GM12892 (cell line): Measurements from ENCODE around the gene ETV5.
A peak's percentile ranks its signal among the peaks of the same experiment; 100 is the strongest.

Experiments
- DNase-seq: peaks from one replicate; pipeline ENCODE4 v3.0.0; 2011; ENCODE audit not compliant: insufficient read length
- FAIRE-seq: peaks from 2 replicates; lab custom pipeline; 2011; peaks lifted over from hg19 to GRCh38; lab: Jason Lieb, UNC
- POLR2A ChIP-seq: IDR thresholded peaks from 2 replicates; pipeline ENCODE4 v1.6.1; 2011; ENCODE audit warnings: low read depth, low read length, control low read depth
- POLR2AphosphoS5 ChIP-seq: IDR thresholded peaks from 2 replicates; pipeline ENCODE4 v1.6.1; 2011; ENCODE audit warnings: low read depth, low read length, control low read depth
- TAF1 ChIP-seq: IDR thresholded peaks from 2 replicates; pipeline ENCODE4 v1.6.1; 2011; ENCODE audit warnings: low read depth, mild to moderate bottlenecking, control low read depth, low read length, borderline replicate concordance

The ETV5 gene

DNA sequence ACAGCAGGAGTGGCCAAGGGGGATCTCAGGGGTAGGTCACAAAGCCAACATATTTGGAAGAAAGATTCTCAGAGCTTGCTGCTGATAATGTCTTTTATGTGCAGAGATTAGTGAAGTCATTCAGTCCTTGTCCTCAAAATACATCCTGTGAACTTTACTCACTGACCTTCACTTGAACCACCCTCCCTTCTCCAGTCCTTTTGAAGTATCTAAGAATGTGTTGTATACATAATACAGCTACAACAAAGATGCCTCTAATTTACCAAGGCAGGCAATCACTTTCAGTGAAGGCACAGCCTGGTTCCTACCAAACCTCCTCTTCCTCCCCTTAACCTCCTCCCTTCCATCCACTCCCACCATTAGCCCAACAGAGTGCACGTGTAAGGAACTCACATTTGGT lies 38.3 kb downstream of the ETV5 start:
- no peak for DNase-seq
- no peak for TF ChIP-seq POLR2AphosphoS5
- no peak for TF ChIP-seq POLR2A
- TF ChIP-seq TAF1 = no peak
- FAIRE-seq = no peak

DNA sequence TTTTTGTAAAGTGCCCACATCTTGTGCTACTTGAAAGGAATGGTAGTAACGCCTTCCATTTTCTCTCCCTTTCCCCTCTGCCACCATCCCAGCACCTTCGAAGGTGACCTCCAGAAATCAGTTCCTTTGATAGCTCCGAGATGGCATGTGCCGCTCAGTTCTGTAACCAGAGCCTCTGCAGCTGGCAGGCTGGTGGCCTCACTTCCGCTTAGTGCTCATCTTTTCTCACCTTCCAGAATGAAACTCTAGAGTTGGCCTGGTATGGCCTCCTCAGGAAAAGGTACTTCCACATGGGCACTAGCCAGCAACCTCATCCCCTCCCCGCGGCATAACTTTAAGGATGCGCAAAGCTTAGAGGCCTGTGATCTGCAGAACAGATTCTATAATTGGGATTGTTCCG lies 38.8 kb downstream of the ETV5 start:
- TF ChIP-seq TAF1 (no peak), POLR2A (no peak), POLR2AphosphoS5 (no peak)
- DNase-seq = no peak
- no peak for FAIRE-seq

DNA sequence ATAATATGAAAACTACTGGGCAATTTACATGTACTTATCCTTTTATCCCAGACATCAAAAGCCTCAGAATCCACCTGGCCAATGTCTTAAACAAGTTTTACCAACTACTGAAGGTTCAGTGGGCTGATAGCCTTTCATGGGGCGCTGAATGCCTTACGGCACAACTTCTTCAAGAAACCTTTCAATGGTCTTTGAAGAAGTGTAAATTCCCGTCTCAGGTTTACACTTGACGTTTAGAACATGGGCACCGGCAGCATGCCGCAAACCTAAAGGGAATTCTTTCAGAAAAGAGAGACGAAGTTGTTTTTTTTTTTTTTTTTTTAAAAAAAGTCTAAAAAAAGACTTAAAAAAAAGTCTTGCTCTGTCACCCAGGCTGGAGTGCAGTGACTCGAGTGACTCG lies 39.7 kb downstream of the ETV5 start:
- DNase-seq = no peak
- TF ChIP-seq POLR2A (no peak), POLR2AphosphoS5 (no peak), TAF1 (no peak)
- no peak for FAIRE-seq

DNA sequence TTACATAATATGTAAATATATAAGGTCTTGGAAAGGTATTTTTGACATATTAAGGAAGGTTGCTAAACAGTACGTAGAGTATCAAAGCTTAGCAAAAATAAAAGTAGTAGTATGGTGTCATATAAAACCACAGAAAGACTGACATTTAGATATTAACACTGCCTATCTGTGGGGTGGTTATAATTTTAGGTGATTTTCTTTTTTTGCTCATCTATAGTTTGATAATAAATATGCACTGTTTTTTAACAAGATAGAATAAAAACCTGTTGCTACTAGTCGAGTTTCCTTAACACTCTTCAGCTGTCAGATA lies 40.7 kb downstream of the ETV5 start:
- DNase-seq (no peak), FAIRE-seq (no peak)
- TF ChIP-seq POLR2AphosphoS5 (no peak), POLR2A (no peak)

DNA sequence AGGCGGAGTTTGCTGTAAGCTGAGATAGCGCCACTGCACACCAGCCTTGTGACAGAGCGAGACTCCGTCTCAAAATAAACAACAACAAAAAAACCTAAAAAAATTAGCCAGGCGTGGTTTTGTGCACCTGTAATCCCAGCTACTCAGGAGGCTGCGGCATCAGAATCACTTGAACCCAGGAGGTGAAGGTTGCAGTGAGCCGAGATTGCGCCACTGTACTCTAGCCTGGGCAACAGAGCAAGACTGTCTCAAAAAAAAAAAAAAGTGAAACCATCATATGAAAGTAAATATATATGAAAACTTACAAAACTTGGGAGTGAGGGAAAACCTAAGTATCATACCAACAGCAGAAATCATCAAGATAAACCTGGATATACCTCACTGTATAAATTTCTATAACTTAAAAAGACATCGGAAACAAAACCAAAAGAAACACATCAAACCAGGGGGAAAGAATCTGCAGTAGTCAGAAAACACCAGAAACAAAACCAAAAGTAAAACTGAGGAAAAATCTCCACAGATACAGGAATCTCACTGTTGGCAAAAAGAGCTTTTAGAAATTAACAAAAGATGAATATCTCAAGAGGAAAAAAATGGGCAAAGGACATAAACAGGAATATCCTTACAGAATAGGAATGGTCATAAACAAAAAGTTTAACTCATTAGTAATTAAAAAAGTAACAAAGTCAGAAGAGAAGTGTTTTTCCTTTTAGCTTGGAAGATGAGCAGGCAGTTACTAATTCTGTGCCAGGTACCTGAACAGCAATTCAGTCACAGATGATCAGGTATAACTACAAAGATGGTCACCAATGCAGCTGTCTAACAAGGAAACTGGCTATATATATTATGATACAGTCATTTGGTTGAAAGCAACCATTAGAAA lies 41.3 kb downstream of the ETV5 start:
- DNase-seq = no peak
- no peak for FAIRE-seq
- no peak for TF ChIP-seq TAF1
- TF ChIP-seq POLR2A = no peak

DNA sequence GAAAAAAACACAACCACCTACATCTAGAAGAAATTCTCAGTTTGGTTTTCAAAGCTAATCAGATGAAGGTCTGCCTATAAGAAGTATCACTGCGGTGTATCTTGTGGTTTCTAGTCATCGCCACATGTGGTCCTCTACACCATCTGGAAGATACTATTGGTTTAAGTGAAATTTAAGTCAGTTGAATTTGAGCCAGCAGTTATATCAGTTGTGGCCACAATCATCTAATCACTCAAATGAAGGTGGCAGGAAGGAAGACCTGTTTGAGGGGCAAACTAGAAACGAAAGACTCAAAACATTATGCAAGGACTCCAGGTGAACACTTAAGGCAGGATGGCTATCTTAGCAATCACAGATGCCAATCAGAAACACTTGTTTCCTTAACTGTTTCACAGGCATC lies 48.7 kb downstream of the ETV5 start:
- DNase-seq = no peak
- FAIRE-seq = peak; percentile 86

DNA sequence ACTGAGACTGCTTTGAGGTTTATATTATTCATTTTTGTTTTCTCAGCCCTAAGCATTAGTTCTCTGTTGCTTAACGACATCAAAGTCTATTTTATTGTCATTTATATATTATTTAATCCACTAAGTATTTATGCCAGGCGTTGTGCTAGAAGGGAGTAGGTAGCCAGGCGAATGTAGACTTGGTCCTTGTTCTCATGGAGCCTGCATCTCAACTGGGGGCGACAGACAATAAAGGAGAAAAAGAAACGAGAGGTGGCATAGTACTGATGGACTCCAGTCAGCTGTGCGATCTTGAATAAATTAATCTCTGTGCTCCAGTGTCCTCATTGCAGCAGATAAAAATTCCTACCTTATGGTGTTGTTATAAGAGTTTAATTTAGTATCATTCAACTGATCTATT lies 49.7 kb downstream of the ETV5 start:
- DNase-seq = no peak
- TF ChIP-seq POLR2AphosphoS5 = no peak
- TF ChIP-seq TAF1 = no peak
- TF ChIP-seq POLR2A = no peak
- no peak for FAIRE-seq

More for the DNA sequence above, 48.7 kb downstream of the ETV5 start:
- TF ChIP-seq TAF1 (no peak), POLR2AphosphoS5 (no peak), POLR2A (no peak)

DNA sequence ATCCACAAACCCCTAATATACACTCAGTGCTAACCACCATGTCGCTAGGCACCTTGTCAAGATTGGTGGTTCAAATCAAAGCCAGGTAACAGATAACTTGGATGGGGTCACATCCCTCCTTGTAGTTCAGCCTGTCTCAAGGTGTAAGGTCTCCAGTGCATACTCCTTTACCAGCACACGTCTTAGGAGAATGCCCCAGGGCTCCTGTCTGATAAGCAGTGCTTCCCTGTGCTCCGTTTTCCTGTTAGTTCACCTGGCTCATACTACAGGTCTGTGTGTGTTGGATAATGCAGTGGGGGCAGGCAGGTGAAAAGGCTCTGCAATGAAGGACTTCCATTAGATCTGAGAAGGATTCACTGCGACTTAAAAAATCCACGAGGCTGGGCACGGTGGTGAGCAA lies 50.7 kb downstream of the ETV5 start:
- TF ChIP-seq TAF1 (no peak), POLR2A (no peak), POLR2AphosphoS5 (no peak)
- DNase-seq = no peak
- no peak for FAIRE-seq

DNA sequence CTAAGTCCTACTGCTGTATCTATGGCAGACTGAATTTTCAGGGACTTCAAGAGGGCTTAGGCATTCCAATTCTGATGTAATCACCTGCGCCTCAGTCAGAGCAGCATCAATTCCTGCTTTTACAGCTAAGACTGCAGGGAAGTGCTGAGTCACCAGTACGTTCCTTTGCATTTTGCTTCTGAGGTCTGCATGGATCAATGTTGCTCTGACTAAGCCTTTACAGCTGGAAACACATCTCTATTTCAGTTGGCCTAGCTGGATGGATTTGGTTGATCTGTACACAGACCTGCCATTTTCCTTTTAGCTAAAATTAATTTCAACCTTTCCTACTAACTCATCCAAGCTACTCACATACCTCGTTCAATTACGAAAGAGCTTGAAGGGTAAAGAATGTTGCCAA lies 51.3 kb downstream of the ETV5 start:
- TF ChIP-seq POLR2AphosphoS5 (no peak), POLR2A (no peak), TAF1 (no peak)
- FAIRE-seq (no peak), DNase-seq (no peak)

DNA sequence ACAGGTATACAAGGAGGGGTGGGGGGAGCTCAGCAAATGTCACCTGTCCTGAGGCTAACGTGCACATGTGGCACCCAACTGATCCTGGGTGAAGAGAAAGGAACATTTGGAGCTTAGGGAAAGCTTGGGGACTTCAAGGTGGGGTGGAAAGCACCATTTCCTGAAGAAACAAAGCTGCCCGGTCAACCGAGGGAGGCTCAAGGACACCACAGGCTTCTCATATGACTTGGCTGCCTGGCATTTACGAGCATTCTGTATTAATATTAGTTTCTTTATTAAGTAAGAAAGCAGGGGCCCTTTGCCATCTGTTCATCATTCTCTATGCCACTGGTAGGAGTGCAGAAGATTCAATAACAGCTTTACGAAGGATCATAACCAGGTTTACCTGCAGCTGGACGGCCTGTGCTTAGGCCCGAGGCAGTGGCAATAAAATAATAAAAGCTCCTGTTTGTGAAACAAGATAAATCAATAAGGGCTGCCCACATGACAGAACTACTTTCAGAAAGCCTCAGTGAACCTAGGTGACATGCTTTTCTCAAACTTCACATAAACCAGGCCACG lies 54.0 kb downstream of the ETV5 start:
- DNase-seq (no peak), FAIRE-seq (no peak)
- TF ChIP-seq POLR2A = no peak
- no peak for TF ChIP-seq TAF1
- TF ChIP-seq POLR2AphosphoS5 = no peak

DNA sequence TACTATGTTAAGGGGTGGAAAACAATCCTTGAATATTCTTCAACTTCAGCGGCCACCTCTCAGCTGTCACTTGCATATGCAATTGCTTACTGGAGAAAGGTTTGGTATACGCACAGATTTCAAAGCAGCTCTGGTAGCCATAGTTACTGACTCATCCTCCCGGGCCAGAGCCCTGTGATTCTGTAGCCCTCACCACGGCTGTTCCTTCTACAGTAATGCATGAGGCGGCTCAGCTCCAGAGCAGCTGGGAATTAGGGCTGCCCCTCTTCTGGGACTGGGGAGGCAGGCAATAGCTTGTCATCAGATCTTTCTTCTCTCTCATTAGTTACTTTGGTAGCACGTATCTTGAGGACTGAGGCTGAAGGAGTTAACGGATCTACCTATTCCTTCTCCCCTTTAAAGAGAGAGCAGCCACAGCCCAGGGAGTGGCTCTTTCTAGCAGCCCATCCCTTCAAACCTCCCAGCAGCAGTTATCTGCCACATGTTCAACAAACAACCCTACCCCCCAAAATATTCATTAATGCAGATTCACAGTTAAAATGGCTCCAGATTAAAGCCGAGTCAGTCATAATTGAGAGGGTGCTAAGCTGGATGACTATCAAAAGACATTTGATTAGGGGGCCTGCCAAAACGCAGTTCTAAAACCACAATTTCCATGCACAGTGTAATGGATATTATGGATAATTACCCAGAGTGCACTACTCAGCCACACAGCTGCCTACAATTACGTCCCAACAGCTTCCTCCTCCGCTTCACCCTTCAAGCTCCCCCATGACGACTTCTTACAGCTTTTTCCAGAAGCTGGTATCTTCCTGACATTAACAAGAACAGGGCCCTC lies 54.7 kb downstream of the ETV5 start:
- TF ChIP-seq TAF1 = no peak
- no peak for TF ChIP-seq POLR2A
- no peak for TF ChIP-seq POLR2AphosphoS5
- no peak for FAIRE-seq
- DNase-seq = no peak

DNA sequence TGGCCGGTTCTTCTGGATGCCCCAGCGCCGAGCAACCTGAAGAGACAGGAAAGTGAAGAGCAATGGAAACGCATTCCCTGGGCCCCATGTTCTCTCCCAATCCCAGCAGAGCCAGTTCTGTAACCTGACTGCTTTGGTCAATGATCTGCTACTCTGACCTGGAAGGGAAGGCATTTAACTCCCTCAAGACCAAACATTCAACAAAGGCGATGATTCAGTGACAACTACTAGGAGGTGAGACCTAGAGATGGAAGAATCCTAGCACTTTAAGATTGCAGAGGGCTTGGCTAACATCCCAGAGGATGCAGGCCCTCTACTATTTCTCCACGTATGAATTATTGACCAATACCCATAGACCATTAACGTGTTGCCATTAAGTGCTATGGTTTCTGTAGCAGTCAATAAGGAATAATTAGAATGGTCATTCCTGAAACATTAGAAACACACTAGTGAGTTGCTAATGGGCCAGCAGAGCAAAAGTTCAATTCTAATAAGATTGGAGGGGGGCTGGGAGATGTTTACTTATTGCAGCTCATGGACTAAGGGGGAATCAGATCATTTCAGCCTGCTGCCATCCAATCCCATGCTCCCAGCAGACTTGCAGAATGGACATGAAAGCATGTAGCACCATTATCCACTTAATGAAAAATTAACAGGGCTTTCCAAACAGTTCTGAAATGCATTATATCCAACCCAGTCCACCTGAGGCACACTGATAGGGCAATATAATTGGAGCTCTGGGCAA lies 56.6 kb downstream of the ETV5 start:
- no peak for TF ChIP-seq POLR2A
- no peak for TF ChIP-seq TAF1
- no peak for TF ChIP-seq POLR2AphosphoS5
- FAIRE-seq (no peak), DNase-seq (no peak)

DNA sequence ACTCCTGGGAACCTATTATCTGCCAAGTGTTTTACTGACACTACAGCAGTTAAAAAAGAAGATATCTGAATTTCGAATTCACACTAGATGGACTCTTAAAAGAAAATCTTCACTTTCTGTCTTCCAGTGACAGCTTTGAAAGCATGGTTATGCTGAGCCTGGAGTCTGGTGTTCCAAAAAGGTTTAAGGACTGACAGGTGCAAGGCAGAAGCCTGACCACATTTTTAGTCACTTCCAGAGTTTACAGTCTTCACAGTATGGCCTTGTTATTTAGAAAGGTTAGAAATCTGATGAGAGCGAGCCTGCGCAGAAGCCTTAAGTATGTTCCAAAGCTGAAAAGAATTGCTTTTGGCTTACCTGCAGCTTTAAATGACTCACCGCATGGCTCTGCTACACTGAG lies 59.9 kb downstream of the ETV5 start:
- DNase-seq = no peak
- TF ChIP-seq TAF1 (no peak), POLR2AphosphoS5 (no peak), POLR2A (no peak)
- FAIRE-seq = no peak
